Spleen (tissue), 11 donors: ENCODE measurements around the gene SLC28A3. TPM values are rescaled to one million over a fixed set of nuclear protein-coding genes. Genes with fewer than 3 reads are reported as not detected.
"Not testable (repeated sequence)": the region's sequence is repeated elsewhere in the genome, so short reads cannot be mapped to it uniquely, and the experiment has no call there.

Experiments
- DNase-seq: peaks from one replicate; pipeline ENCODE4 v3.0.0-alpha.2; 2020
- H3K27ac ChIP-seq, 8 donors: fragments of 200-600 bp; sonication (generic) in 7 of 8; 1 replicate in 4 of 8; 2 replicates in 4 of 8; pipeline versions ENCODE4 v1.5.0 to v1.8.0; 2016 to 2021; ENCODE audit warnings: inconsistent platforms in 4 of 8, mild to moderate bottlenecking in 4 of 8, moderate library complexity in 1 of 8
- H3K27me3 ChIP-seq, 7 donors: fragments of 200-600 bp; sonication (generic) in 6 of 7; replicated peaks in 1 of 7; 1 replicate in 4 of 7; 2 replicates in 3 of 7; pipeline versions ENCODE4 v1.5.0 to v1.8.0; 2016 to 2021; ENCODE audit warnings: inconsistent platforms in 3 of 7, mild to moderate bottlenecking in 1 of 7
- H3K36me3 ChIP-seq, 6 donors: fragments of 200-600 bp; sonication (generic) in 5 of 6; 1 replicate in 4 of 6; 2 replicates in 2 of 6; pipeline versions ENCODE4 v1.5.0 to v1.8.0; 2016 to 2021; ENCODE audit warnings: inconsistent platforms in 2 of 6
- H3K4me1 ChIP-seq, 6 donors: fragments of 200-600 bp; sonication (generic) in 5 of 6; 1 replicate in 3 of 6; 2 replicates in 3 of 6; pipeline versions ENCODE4 v1.5.0 to v1.8.0; 2016 to 2021; ENCODE audit warnings: inconsistent platforms in 3 of 6
- H3K4me3 ChIP-seq, 8 donors: fragments of 200-600 bp; sonication (generic) in 7 of 8; 1 replicate in 4 of 8; 2 replicates in 4 of 8; pipeline versions ENCODE4 v1.5.0 to v1.8.0; 2016 to 2021; ENCODE audit warnings: inconsistent platforms in 4 of 8, mild to moderate bottlenecking in 4 of 8, moderate library complexity in 2 of 8
- H3K9me3 ChIP-seq, 8 donors: fragments of 200-600 bp; sonication (generic) in 7 of 8; 1 replicate in 4 of 8; 2 replicates in 4 of 8; pipeline versions ENCODE4 v1.5.0 to v1.8.0; 2016 to 2021; ENCODE audit warnings: inconsistent platforms in 4 of 8
- CTCF ChIP-seq, 11 experiments: fragments of 200-600 bp in 7 of 11; fragments of 450-650 bp in 4 of 11; sonication (generic) in 4 of 11; IDR thresholded peaks in 8 of 11; conservative IDR thresholded peaks in 3 of 11; 1 replicate in 7 of 11; 2 replicates in 4 of 11; pipeline versions ENCODE4 v1.4.0 to v1.8.0; 2016 to 2021; ENCODE audit warnings: antibody characterized with exemption in 11 of 11, inconsistent platforms in 4 of 11, mild to moderate bottlenecking in 1 of 11
- POLR2A ChIP-seq, 3 donors: fragments of 450-650 bp; IDR thresholded peaks; one replicate each; pipeline ENCODE4 v1.5.1; 2017; ENCODE audit warnings: antibody characterized with exemption in 3 of 3, mild to moderate bottlenecking in 1 of 3
- POLR2AphosphoS5 ChIP-seq, 3 donors: sonication (generic); formaldehyde crosslinking; IDR thresholded peaks; one replicate each; pipeline ENCODE4 v1.5.1; 2017; ENCODE audit warnings: antibody characterized with exemption in 3 of 3
- WGBS, 5 donors: extraction: QIAGEN DNeasy Blood & Tissue Kit in 3 of 5; methylation state at CpG; one replicate each; pipeline versions ENCODE4 v1.1.5 to v1.1.7; 2013 to 2018; 5-methylcytosine and 5-hydroxymethylcytosine counted together
- intact Hi-C: fragments of 100-400 bp; cut with DNase I; formaldehyde crosslinking; loops from one replicate; pipeline ENCODE4 v1.15.0; 2023; ENCODE audit warnings: low total_unique reads
- polyA plus RNA-seq, 3 donors: library from polyadenylated mRNA; stranded (reverse); fragments of 200-250 nt; gene quantifications; one replicate each; pipeline ENCODE4 v1.2.1, GENCODE V29; 2013
- total RNA-seq, 7 donors: library from RNA; depleted of rRNA in 3 of 7; stranded (reverse); fragments of >200 nt in 3 of 7; fragmentation: NEBNext Ultra II Directional in 4 of 7; extraction: Animal tissue kit (Norgen Biotek cat#: 25700) in 4 of 7; gene quantifications; one replicate each; pipeline versions ENCODE4 v1.1.0 to v1.2.1, GENCODE V29; 2016 to 2021
- donor health status: healthy with polysubstance abuse.
- donor health status: DM: no; HTN: no; CAD: no; lungs with moderate emphysema.
- donor health status: DM: no; HTN: no; CAD: no.
- donor health status: Bipolar disorder and iron deficiency.
- donor health status: healthy.
- donor health status: DM: no; HTN: no; CAD: no.
- donor health status: DM: yes; HTN: yes; CAD: no.

SLC28A3 gene
- total and polyA plus RNA-seq, 10 donors, result 0.06 to 1.2 (median 0.57) TPM; not detected in 1

- H3K36me3 ChIP-seq, result no peaks in the 10 kb centered on the region
- peaks cover 0 to 8% (median 0%) of the 10 kb centered on the region in 7 donors for H3K27me3 ChIP-seq
- TF ChIP-seq POLR2AphosphoS5 (IDR thresholded peaks at IDR 0.05), result peak in 1 of 3 donors; percentile 33
- no peak for TF ChIP-seq POLR2A (IDR thresholded peaks at IDR 0.05)
- no peak for TF ChIP-seq CTCF (IDR thresholded peaks at IDR 0.05 in 8 of 11, conservative IDR thresholded peaks at IDR 0.05 in 3 of 11)
- 28 to 73% (median 36%) methylated on average over 2 of the region's 2 CpGs for WGBS, 5 donors
- no peak overlapping the region for H3K4me3 ChIP-seq
- intact Hi-C loops, result no loop called here
- peaks cover 0 to 34% (median 3%) of the 10 kb centered on the region in 6 donors for H3K4me1 ChIP-seq
- peaks cover 0 to under 1% (median 0%) of the 10 kb centered on the region in 8 donors for H3K9me3 ChIP-seq
- peak overlapping the region in 6 of 8 donors; percentile 5 to 69 (median 50) for H3K27ac ChIP-seq
- DNase-seq, result no peak
Measured at GRCh38 chr9:84371737-84372136, 31.2 kb upstream of the SLC28A3 start.

GRCh38 chr9:84368601-84369000, 28.0 kb upstream of the SLC28A3 start:
- Histone ChIP-seq H3K9me3 (peaks cover 0 to 14% (median 0%) of the 10 kb centered on the region in 8 donors), H3K4me1 (peaks cover 0 to 31% (median 3%) of the 10 kb centered on the region in 6 donors), H3K4me3 (no peak overlapping the region), H3K27ac (peak overlapping the region in 3 of 8 donors; percentile 13 to 34 (median 25)), H3K27me3 (peaks cover 0 to 8% (median 0%) of the 10 kb centered on the region in 7 donors), H3K36me3 (no peaks in the 10 kb centered on the region)
- DNase-seq, result no peak
- intact Hi-C loops, result no loop called here
- TF ChIP-seq POLR2A (IDR thresholded peaks at IDR 0.05), result no peak
- TF ChIP-seq POLR2AphosphoS5 (IDR thresholded peaks at IDR 0.05), result no peak
- no peak for TF ChIP-seq CTCF (IDR thresholded peaks at IDR 0.05 in 8 of 11, conservative IDR thresholded peaks at IDR 0.05 in 3 of 11)
- 57 to 81% (median 66%) methylated on average over 3 of the region's 3 CpGs for WGBS, 5 donors

- H3K36me3 ChIP-seq, H3K4me3 ChIP-seq, H3K27me3 ChIP-seq, intact Hi-C loops, DNase-seq: not testable (repeated sequence)
- Histone ChIP-seq H3K27ac (peak overlapping the region in 3 of 8 donors; percentile 25 to 34 (median 30)), H3K9me3 (peaks cover 0 to 14% (median 0%) of the 10 kb centered on the region in 8 donors), H3K4me1 (peaks cover 0 to 31% (median 3%) of the 10 kb centered on the region in 6 donors)
- 36 to 58% (median 51%) methylated on average over 10 of the region's 10 CpGs for WGBS, 5 donors
Measured at GRCh38 chr9:84367726-84368125, 27.2 kb upstream of the SLC28A3 start.

GRCh38 chr9:84366683-84367082, 26.1 kb upstream of the SLC28A3 start:
- 60 to 91% (median 79%) methylated on average over 1 of the region's 1 CpG for WGBS, 5 donors
- Histone ChIP-seq H3K9me3 (peaks cover 0 to 14% (median 0%) of the 10 kb centered on the region in 8 donors), H3K4me3 (no peak overlapping the region), H3K4me1 (peaks cover 0 to 22% (median 0%) of the 10 kb centered on the region in 6 donors), H3K27ac (peak overlapping the region in 3 of 8 donors; percentile 25 to 34 (median 30)), H3K36me3 (no peaks in the 10 kb centered on the region), H3K27me3 (peaks cover 0 to 3% (median 0%) of the 10 kb centered on the region in 7 donors)
- intact Hi-C loops, result no loop called here
- TF ChIP-seq CTCF (IDR thresholded peaks at IDR 0.05 in 8 of 11, conservative IDR thresholded peaks at IDR 0.05 in 3 of 11) (no peak), POLR2AphosphoS5 (IDR thresholded peaks at IDR 0.05) (no peak), POLR2A (IDR thresholded peaks at IDR 0.05) (no peak)
- no peak for DNase-seq

- H3K27ac ChIP-seq, intact Hi-C loops, H3K36me3 ChIP-seq, H3K27me3 ChIP-seq, H3K4me3 ChIP-seq, DNase-seq: not testable (repeated sequence)
- Histone ChIP-seq H3K9me3 (peaks cover 0 to 14% (median 0%) of the 10 kb centered on the region in 8 donors), H3K4me1 (peaks cover 0 to 17% (median 0%) of the 10 kb centered on the region in 6 donors)
- WGBS, 5 donors, result 46 to 75% (median 57%) methylated on average over 1 of the region's 1 CpG
Measured at GRCh38 chr9:84364894-84365490, 24.4 kb upstream of the SLC28A3 start.
